Fibroblast of mammary gland (primary cell): ENCODE results near the gene AMBP.

Source experiments
- DNase-seq: peaks from one replicate; pipeline ENCODE4 v3.0.0-alpha.2; 2010; ENCODE audit warnings: low read depth
- H3K4me3 ChIP-seq: 2 replicates; pipeline ENCODE4 v1.5.1; 2011; ENCODE audit warnings: low read depth, mild to moderate bottlenecking, low read length, moderate library complexity; ENCODE audit not compliant: control insufficient read depth
- CTCF ChIP-seq: conservative IDR thresholded peaks from 2 replicates; pipeline ENCODE4 v1.5.1; 2011; ENCODE audit warnings: low read depth, low read length, inconsistent platforms; ENCODE audit not compliant: control insufficient read depth, insufficient read depth

The AMBP gene

DNA sequence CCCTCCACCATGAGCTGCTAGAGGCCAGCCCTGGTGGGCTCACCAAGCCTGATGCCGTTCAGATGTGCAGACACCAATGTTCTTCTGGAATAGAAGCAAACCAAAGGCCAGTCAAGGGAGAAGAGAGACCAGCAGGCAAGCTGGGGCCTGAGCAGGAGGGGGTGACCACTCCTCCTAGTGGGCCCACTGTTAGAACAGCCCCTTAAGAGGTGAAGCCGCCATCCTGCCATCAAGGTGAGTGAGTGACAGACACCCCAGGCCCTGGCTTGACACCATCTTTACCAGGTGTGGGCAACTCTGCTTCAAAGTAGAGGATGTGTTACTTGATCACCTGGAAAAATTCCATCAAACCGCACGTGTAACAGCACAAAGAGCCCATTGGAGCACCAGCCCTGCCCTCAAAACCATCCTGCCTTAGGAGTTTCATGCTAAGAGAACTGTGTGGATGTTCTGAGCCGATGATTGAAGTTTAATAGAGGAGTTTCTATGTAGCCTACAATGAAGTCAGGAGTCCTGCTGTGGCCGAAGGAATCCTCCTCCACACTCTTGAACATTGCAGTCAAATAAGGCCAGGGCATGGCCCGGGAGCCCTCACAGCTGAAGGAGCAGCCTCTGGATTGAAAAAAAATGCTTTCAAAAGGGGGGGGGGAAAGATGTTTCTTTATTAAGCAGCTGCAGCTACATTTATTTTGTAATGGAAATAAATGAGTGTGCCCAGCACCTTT is 20.8 kb downstream of the AMBP start:
- H3K4me3 ChIP-seq, result no peak overlapping the region
- TF ChIP-seq CTCF, result no peak
- DNase-seq, result no peak

- TF ChIP-seq CTCF, result no peak
- no peak for DNase-seq
- no peak overlapping the region for H3K4me3 ChIP-seq
Measured at GRCh38 chr9:114056527-114056926, 21.6 kb downstream of the AMBP start.

DNA sequence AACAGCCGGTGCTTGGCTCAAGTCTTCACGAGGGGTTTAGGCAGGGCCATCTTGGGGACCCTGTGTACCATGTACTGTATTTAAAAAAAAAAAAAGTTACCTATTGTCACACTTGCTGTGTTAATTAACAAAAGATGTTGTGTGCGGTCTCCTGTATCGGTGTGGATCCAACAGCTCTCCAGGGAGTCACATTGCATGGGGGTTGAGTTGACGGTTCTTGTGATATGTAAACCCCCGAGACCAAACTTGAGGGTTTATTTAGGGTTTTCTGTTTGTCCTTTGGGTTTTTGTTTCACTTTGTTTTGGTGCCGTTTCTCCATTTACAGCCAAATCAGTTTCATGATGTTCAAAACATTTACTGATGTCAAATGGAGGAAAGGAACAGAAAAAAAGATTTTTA is 22.2 kb downstream of the AMBP start:
- no peak for TF ChIP-seq CTCF
- DNase-seq, result no peak
- no peak overlapping the region for H3K4me3 ChIP-seq

DNA sequence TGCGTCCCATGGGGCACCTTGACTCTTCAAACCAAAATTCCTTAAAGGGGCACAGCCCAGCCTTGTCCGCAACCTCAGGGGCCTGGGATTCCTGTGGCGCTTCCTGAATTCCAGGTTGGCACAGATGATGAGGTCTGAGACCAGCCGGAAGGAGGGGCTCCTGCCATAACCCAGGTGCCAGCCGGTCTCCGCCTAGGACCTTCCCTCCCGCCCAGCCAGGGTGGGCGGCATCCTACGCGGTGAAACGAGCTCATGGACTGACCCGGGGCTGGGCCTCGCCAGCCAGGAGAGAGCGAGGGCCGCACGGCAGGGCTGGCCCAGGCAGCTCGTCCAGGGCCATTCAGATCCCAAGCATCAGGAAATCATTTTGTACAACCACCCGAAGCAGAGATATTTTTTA is 23.0 kb downstream of the AMBP start:
- no peak overlapping the region for H3K4me3 ChIP-seq
- DNase-seq, result no peak
- no peak for TF ChIP-seq CTCF

- DNase-seq, result no peak
- TF ChIP-seq CTCF, result no peak
- H3K4me3 ChIP-seq, result no peak overlapping the region
Measured at GRCh38 chr9:114054191-114054690, 23.9 kb downstream of the AMBP start.

DNA sequence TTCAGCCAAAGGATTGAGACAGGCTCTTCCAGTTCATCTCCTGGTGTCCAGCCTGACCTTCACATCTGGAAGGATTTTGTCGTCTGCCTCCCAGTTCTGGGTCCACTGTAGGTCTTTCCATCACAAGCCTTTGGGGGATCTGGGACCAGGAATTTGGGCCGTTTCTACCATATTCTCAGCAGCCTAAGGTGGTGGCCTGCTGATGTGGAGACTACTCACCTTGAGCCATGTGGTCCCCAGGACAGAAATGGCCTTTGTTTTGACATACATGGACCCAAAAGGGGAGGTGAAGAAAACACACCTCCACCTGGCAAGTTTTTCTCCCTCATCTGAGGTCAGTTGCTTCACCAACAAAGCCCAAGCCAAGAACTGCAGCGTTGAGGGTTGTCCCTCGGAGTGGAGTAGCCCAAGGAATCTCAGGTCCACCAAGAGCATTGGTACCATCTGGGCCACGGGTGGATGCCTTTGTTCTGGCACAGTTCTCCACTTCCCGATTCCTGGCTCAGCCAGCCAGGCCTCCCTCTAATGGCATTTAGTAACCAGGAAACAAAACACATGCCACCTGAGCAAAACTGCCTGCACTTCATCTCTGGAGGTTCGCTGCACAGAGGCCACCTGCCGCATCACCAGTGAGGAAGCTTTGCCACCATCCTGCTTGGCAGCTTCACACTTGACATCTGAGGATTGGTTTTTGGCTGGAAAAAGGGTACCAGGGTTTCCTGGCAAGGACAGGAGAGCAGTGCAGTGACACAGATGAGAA is 24.7 kb downstream of the AMBP start:
- H3K4me3 ChIP-seq, result no peak overlapping the region
- TF ChIP-seq CTCF, result no peak
- DNase-seq, result no peak
